ENCODE results near the gene SDC3. TPM values are rescaled to one million over a fixed set of nuclear protein-coding genes. Genes with fewer than 3 reads are reported as not detected.

The SDC3 gene
- total RNA-seq, 4 donors from 2014 or later: 7.7 to 16.7 (median 15.1) TPM

DNA sequence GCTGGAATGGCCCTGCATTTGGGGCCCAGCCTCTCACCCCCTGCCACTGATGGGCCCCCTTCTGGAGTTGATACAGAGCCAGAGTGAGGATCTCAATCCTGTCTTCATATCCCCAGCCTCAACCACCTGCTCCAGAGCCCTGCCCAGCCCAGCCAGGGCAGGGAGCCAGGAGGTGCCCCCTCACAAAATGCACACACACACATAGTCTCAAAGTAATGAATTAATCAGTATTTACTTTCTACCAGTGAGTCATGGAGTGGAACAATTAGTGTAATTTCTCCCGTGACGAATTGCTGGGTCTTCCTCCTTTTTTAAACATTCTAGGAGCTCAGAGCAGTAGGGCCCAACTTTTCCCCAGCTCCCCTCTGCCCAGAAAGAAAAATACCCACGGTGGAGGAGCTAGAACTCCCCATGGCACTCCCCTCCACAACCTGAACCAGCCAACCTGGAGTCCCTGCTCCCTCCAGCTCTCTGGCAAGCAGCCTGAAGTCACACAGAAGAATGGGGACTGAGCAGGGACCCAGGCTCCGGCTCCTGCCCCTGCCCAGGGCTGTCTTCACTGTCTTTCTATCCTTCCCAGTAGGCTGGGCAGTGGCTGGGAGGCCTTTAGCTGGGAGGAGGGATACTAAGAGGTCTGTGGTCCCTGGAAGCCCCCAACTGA is 29.3 kb downstream of the SDC3 start:
- no peak for DNase-seq (ENCODE audit: low spot score in 2 of 2)
- Histone ChIP-seq H3K4me1 (peaks cover 14% of the 10 kb centered on the region), H3K9me3 (no peaks in the 10 kb centered on the region), H3K4me3 (no peak overlapping the region), H3K27ac (no peak overlapping the region), H3K27me3 (no peaks in the 10 kb centered on the region), H3K36me3 (peaks cover 9% of the 10 kb centered on the region)
- TF ChIP-seq EP300 (IDR thresholded peaks at IDR 0.05): no peak
- TF ChIP-seq, protein P1, sequence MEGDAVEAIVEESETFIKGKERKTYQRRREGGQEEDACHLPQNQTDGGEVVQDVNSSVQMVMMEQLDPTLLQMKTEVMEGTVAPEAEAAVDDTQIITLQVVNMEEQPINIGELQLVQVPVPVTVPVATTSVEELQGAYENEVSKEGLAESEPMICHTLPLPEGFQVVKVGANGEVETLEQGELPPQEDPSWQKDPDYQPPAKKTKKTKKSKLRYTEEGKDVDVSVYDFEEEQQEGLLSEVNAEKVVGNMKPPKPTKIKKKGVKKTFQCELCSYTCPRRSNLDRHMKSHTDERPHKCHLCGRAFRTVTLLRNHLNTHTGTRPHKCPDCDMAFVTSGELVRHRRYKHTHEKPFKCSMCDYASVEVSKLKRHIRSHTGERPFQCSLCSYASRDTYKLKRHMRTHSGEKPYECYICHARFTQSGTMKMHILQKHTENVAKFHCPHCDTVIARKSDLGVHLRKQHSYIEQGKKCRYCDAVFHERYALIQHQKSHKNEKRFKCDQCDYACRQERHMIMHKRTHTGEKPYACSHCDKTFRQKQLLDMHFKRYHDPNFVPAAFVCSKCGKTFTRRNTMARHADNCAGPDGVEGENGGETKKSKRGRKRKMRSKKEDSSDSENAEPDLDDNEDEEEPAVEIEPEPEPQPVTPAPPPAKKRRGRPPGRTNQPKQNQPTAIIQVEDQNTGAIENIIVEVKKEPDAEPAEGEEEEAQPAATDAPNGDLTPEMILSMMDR (IDR thresholded peaks at IDR 0.05): no peak
- TF ChIP-seq POLR2AphosphoS5 (IDR thresholded peaks at IDR 0.05): no peak
- no peak for TF ChIP-seq POLR2A (IDR thresholded peaks at IDR 0.05)
- 55% methylated on average over 4 of the region's 4 CpGs for WGBS

DNA sequence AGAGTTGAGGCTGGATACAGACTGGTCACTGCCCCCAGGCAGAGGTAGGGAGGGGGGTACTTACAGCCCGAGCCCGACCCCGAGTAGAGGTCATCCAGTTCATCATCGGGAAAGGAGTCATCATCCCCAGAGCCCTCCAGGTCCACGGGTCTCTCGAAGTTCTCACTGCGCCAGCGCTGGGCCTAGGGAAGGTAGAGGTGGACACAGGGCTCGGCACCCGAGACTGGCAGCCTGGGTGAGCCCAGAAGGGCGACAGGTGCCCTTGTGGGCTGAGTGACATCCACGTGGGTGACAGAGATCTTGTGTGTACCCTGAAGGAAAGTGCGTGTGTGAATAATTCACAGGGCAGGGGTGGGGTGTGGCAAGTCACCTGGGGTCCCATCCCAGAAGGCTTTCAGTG is 30.0 kb downstream of the SDC3 start:
- no peaks in the 10 kb centered on the region for H3K9me3 ChIP-seq

DNA sequence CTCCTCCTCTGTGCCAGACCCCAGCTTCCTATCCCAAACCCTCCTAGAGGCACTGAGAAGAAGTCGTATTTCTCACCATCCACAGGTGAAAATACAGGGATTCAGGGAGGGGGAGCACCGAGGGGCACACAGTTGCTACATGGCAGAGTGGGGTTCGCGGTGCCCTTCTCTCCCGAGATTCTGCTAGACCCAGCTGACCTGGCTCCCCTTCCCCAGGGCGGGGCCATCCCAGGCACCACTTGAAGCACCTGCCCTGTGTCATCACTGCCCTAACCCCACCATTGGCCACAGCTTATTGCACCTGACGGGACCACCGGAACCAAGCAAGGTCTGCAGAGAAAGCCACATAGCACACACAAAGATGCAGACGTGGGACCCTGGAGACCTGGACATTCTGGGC is 30.5 kb downstream of the SDC3 start:
- Histone ChIP-seq H3K4me1 (peaks cover 14% of the 10 kb centered on the region), H3K27ac (no peak overlapping the region), H3K4me3 (no peak overlapping the region), H3K27me3 (no peaks in the 10 kb centered on the region), H3K9me3 (no peaks in the 10 kb centered on the region), H3K36me3 (peaks cover 21% of the 10 kb centered on the region)
- WGBS: 66% methylated on average over 3 of the region's 9 CpGs
- DNase-seq (ENCODE audit: low spot score in 2 of 2): no peak
- TF ChIP-seq POLR2A (IDR thresholded peaks at IDR 0.05) (no peak), POLR2AphosphoS5 (IDR thresholded peaks at IDR 0.05) (no peak), EP300 (IDR thresholded peaks at IDR 0.05) (no peak)
- TF ChIP-seq, protein P1 (IDR thresholded peaks at IDR 0.05): no peak

More for the DNA sequence above, 30.0 kb downstream of the SDC3 start:
- Histone ChIP-seq H3K36me3 (peaks cover 16% of the 10 kb centered on the region), H3K4me3 (no peak overlapping the region), H3K27me3 (no peaks in the 10 kb centered on the region), H3K27ac (no peak overlapping the region), H3K4me1 (peaks cover 14% of the 10 kb centered on the region)
- WGBS: 85% methylated on average over 13 of the region's 13 CpGs
- TF ChIP-seq, protein P1 (IDR thresholded peaks at IDR 0.05): no peak
- TF ChIP-seq POLR2A (IDR thresholded peaks at IDR 0.05) (no peak), POLR2AphosphoS5 (IDR thresholded peaks at IDR 0.05) (no peak), EP300 (IDR thresholded peaks at IDR 0.05) (no peak)
- DNase-seq (ENCODE audit: low spot score in 2 of 2): no peak

DNA sequence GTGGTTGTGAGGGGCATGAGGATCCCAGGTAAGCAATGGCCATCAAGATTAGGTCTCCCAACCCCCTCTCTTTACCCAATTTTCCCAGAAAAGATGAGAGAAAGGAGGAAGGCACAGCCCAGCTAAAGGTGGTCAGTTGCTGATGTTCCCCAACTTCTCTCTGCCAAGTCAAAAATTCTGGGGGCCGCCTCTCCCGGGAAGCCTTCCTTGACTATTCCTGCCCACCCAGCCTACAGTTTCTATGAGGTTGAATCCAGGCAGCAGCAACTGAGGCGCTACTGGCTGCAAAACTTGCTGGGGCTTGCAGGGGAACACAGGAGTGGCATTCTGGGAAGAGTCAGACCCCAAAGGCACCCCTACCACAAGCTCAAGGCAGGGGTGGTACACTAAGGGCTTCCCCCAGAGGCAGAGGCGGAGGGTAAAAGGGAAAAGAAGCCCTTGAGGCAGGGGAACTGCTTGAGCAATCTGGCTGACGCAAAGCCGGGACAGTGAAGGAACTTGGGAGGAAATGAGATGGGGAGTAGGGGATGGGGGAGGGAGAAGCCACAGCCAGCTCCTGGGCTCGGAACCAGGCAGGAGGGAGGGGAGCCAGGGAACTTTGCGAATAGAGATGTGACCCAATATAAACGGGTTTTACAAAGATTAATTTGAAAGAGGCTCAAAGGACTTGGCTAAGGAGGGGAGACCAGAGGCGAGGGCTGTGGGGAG is 31.2 kb downstream of the SDC3 start:
- Histone ChIP-seq H3K4me1 (peaks cover 14% of the 10 kb centered on the region), H3K4me3 (no peak overlapping the region), H3K27me3 (no peaks in the 10 kb centered on the region), H3K9me3 (no peaks in the 10 kb centered on the region), H3K36me3 (peaks cover 28% of the 10 kb centered on the region), H3K27ac (no peak overlapping the region)
- WGBS: 34% methylated on average over 10 of the region's 10 CpGs
- no peak for DNase-seq (ENCODE audit: low spot score in 2 of 2)
- TF ChIP-seq, protein P1 (IDR thresholded peaks at IDR 0.05): no peak
- TF ChIP-seq EP300 (IDR thresholded peaks at IDR 0.05) (no peak), POLR2A (IDR thresholded peaks at IDR 0.05) (no peak), POLR2AphosphoS5 (IDR thresholded peaks at IDR 0.05) (no peak)

DNA sequence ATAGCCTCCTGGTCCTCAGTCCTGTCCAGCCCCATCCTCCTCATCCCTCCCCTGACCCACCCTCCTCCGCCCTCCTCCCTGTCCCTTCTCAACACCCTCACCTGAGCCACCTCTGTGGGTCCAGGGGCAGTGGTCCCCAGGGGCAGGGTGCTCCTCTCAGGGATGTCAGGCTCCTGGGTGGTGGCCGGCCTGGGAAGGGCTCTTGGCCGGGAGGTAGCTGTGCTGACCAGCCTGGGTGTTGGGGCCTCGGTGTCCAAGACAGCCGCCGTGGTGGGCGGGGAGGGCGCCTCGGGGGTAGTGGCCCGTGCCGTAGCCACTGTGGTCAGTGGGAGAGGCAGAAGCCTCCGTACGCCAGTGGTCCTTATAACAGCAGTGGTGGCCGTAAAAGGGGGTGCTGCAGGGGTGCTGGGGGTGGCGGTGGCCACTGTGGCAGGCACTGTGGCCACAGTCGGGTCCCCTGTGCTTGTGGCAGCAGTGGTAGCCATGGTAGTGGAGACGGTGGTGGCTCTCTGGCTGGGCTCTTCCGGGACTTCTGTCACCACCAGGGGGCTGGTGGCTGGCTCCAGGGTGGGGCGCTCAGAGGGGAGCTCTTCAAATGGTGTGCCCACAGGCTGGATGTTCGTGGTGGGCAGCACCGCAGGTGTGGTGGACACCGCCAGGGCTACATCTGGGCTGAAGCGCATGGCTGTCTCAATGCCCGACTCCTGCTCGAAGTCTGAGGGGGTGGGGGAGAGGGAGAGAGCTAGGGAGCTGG is 31.9 kb downstream of the SDC3 start:
- Histone ChIP-seq H3K27ac (no peak overlapping the region), H3K9me3 (no peaks in the 10 kb centered on the region), H3K36me3 (peaks cover 34% of the 10 kb centered on the region), H3K4me1 (peaks cover 14% of the 10 kb centered on the region), H3K4me3 (no peak overlapping the region), H3K27me3 (no peaks in the 10 kb centered on the region)
- no peak for DNase-seq (ENCODE audit: low spot score in 2 of 2)
- 95% methylated on average over 15 of the region's 25 CpGs for whole genome bisulfite sequencing
- TF ChIP-seq EP300 (IDR thresholded peaks at IDR 0.05): no peak
